Hippocampal formation (tissue), 2 donors: ENCODE measurements around the gene NDUFA12.

ENCODE experiments used
- DNase-seq, 2 donors: peaks; one replicate each; lab custom pipeline; 2025; lab: John Stamatoyannopoulos, UW

Gene NDUFA12

DNA sequence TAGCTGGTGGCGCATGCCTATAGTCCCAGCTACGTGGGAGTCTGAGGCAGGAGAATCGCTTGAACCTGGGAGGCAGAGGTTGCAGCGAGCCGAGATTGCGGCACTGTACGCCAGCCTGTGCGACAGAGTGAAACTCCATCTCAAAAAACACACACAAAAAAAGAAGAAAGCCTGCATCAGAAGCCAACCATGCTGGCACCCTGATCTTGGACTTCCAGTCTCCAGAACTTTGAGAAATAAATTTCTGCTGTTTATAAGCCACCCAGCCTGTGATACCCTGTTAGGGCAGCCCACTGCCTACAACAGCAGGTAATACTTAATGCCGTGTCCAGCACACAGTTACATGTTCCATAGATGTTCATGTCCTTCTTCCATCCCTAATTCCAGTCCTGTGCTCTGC, 62.7 kb downstream of the NDUFA12 start:
- no peak for DNase-seq

DNA sequence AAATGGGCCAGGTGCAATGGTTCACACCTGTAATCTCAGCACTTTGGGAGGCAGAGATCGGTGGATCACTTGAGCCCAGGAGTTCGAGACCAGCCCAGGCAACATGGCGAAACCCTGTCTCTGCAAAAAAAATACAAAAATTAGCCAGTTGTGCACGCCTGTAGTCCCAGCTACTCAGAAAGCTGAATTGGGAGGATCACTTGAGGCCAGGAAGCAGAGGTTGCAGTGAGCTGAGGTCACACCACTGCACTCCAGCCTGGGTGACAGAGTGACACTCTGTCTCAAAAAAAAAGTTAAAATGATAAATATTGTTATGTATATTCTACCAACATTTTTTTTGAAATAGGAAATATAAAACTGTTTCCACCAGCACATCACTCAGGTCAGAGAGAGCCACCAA, 64.9 kb downstream of the NDUFA12 start:
- no peak for DNase-seq

DNA sequence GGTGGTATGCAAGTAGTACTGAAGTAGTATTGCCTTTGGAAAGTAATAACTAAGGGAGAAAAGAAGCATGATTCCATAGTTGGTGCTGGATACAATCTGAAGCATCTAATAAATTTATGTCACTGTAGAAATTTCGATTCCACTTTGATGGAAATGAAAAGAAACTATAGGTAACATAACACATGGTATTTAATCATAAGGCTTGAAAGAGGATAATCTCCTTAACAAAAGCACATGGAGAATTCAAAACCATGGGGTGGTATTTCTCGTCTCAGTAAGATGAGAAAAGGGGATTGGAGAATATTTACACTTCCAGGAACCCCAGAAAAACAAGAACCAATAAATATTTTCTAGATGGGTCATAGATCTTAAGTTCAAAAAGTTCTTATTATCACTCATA, 72.7 kb downstream of the NDUFA12 start:
- DNase-seq: no peak

DNA sequence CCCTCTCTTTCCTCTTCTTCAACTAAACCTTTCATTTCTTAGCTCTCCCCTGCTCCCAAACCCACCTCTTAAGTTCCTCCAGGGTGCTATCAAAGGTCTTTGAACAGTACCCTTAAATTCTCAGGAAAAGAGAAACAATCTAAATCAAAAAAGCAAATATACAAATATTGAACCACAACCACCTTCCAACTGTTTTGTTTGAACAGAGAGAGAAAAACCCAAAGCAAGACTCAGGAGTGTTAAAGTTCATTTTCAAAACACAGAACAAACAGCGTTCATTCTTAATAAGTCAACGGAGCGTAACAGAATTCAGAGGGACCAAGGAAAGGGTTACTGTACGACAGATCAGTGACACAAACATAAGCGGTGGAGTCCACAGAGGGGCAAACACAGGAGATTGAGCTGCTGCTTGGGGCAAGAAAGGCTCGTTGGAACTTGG, 73.3 kb downstream of the NDUFA12 start:
- DNase-seq: no peak

DNA sequence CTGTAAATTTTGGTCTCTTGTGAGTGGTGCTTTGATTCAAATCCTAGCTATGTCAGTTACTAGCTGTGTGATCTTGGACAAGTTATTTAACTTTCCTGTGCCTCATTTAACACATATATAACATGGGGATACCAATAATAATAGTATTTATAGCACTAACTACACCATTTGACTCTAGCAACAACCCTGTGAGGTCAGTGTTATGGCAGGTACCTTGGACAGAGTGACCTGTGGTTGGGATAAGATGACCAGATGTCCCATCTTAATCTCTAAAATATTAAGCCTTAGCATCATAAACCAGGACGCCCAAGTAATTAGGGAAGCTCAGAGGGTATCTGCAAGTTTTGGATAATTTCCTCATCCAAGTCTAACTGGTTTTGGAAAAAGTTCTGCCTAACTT, 73.7 kb downstream of the NDUFA12 start:
- DNase-seq: no peak

DNA sequence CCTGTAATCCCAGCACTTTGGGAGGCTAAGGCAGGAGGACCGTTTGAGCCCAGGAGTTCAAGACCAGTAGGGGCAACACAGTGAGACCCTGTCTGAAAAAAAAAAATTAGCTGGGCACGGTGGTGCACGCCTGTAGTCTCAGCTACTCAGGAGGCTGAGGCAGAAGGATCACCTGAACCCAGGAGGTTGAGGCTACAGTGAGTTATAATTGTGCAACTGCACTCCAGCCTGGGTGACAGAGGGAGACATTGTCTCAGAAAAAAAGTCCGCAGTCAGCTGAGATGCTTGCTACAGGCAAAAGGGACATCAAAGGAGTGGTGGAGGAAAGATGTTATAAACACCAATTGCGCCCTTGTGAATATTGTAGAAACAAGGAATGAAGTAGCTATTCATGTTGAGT, 77.8 kb downstream of the NDUFA12 start:
- DNase-seq: no peak

DNA sequence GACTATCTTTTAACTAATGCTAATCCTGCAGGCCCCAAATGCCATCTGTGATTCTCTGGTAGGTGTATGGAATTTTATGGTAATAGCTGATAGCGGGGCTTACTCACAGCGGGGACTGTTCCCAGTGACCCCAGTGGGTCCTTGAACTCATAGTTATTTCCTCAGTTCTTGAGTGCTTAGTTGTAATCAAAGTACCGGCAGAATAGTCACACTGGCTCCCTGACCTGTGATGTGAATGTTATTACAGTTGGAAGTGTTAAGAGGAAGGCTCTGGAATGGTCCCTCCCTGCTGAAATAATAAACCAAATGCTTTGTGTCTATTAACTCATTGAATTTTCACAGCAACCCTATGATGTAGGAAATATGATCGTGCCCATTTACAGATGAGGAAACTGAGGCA, 78.3 kb downstream of the NDUFA12 start:
- no peak for DNase-seq

DNA sequence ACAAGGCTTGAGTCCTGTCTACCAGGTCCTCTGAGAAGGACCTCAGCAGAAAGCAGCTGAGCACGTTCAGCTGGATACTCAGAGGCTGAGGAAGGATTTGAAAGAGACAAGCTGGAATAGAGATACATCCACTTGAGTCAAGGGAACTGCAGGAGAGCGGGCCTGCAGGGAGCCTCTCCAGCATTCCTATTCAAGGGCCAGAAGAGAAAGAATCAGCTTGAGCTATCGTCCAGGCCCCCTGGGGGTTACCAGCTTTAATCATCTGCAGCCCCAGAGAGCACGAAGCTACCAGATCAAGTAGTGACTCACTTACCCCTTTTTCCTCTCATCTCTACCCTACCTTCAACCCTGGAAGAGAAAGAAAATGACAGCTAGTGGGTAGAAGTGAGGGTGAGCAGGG, 80.9 kb downstream of the NDUFA12 start:
- DNase-seq: no peak
